Stimulated activated CD4-positive, alpha-beta T cell treated with anti-CD3 and anti-CD28 coated beads, Interleukin-12 subunit alpha, Interleukin-12 subunit beta, amount 100 ng/mL, for 48 hours (primary cell): ENCODE measurements around the gene NATD1.

Experiments
- DNase-seq, 3 donors: peaks; one replicate each; pipeline ENCODE4 v3.0.0-alpha.2; 2020; ENCODE audit warnings: low read depth in 2 of 3, low spot score in 1 of 3

NATD1 gene

GRCh38 chr17:21217346-21217745 is 35.9 kb downstream of the NATD1 start:
- DNase-seq: no peak

DNA sequence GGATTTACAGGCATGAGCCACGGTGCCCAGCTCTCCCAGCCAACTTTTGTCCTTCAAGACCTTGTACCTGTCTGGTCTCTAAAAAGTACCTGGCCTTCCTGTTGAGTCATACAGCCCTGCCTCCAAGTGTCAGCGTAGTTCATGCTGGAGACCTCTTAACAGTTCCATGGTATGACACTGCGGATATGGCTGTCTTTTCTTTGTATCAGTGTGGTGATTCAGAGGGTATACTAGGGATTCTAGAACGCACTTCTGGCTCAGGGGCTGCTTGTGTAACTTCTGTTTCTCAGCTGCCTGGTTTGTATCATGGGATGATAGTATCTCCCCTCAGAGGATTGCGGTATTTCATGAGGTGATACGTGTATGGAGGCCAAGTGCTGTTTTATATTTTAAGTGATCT is 37.3 kb downstream of the NATD1 start:
- no peak for DNase-seq

DNA sequence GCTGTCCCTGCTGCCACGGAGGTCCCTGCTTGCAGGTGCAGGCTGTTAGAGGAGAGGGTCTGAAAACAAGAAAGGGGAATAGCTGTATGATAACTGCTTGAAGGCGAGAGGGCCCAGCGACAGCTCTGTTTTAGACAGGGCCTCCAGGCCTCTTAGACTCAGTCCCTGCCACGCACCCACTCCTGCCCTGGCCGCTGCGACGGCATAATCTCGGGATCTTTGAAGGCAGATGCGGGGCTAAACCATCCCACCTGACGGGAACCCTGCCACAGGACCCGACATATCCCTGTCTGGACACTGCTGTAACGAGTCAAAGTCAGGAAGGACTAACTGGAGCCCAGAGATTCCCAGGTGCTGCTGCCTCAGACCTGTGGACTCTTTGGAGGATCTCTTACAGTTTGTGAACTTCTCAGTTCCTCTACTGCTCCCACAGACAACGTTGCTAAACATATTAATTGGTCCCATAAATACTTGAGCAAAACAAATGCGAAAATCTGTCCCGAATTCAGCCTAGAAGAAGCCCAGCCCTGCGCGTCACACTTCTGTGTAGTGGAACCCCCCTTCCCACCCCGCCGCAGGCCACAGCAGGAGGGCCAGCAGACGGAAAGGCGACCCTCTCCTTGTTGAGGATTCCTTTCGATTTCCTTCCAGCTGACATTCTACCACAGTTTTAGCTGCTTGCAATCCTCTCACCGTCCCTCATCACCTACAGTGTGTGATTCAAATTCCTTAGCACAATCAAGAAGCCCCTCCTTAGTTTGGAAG is 38.3 kb downstream of the NATD1 start:
- peak in 2 of 3 donors; percentile 8 to 11 for DNase-seq

DNA sequence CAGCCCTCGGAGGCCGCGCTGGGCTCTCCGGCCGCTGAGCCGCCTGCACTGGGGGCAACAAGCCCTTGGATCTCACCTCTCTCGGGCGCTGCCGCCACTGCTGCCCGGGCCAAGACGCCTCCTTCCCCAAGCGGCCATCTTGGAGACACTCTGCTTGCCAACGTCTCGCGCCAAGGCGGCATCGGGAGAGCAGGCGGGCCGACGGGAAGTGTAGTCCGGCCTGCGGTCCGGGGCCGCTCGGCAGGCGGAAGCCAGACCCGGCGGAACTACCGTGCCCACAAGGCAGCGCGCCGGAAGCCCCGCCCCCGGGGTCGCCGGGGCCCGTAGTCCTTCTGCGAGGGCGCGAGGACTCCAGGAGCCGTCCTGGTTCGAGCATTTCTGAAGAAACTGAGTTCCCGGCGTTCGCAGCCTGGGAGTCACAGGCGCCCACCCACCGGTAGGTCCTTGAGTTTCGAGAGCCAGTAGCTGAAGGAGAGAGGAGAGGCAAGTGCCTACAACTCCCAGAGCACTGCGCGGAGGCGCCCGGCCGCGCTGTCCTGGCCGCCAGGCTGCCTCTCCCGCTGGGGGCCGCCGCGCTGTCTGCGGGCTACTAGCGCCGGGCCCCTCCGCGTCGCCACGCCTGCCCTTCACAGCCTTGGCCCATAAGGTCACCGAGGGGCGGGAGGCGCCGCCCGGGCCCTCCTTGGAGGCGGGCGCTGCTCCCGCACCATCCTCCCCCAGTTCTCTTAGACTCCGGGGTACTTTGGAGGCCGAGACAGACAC is 39.0 kb downstream of the NATD1 start, which contains the start of gene TMEM11:
TMEM11 (minus strand) TSS at position 147 of the 762 bp plus-strand sequence; CDS start at position 138, 9 bp downstream.
- DNase-seq: peak; percentile 89 to 95 (median 90)

- peak in 1 of 3 donors; percentile 24 for DNase-seq
These were observed 39.6 kb downstream of the NATD1 start for GRCh38 chr17:21213638-21214014.

GRCh38 chr17:21212826-21213637 is 40.2 kb downstream of the NATD1 start:
- DNase-seq: no peak

GRCh38 chr17:21211825-21212479 is 41.3 kb downstream of the NATD1 start:
- DNase-seq: no peak

DNA sequence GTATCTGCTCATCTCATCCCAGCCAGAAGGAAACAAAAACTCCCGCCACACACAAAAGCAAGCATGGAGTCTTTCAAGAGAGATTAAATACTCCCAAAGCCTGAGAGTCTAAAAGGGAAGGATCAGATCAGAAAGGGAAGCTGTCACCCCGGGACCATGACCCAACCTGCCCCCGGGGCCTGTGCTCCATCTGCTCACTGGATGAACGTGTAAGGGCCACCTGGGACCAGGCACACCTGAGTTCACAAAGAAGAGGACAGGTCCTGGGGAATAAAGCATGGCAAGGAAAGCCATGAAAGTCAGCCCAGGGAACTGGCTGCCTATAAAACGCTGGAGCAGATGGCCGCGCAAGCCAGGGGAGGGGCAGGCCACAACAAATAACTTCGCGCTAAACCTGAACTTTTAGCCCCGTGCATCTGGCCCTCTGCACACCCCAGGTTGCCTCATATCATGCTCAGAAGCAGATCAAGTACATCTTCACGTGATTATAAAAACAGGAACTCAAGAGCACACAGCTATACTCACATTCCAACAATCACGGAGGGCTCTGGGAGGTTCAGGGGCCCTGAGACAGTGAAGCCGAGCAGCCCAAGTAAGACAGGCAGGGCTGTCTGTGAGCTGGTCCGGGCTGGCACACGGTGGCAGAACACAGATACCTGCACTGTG is 42.7 kb downstream of the NATD1 start:
- no peak for DNase-seq

DNA sequence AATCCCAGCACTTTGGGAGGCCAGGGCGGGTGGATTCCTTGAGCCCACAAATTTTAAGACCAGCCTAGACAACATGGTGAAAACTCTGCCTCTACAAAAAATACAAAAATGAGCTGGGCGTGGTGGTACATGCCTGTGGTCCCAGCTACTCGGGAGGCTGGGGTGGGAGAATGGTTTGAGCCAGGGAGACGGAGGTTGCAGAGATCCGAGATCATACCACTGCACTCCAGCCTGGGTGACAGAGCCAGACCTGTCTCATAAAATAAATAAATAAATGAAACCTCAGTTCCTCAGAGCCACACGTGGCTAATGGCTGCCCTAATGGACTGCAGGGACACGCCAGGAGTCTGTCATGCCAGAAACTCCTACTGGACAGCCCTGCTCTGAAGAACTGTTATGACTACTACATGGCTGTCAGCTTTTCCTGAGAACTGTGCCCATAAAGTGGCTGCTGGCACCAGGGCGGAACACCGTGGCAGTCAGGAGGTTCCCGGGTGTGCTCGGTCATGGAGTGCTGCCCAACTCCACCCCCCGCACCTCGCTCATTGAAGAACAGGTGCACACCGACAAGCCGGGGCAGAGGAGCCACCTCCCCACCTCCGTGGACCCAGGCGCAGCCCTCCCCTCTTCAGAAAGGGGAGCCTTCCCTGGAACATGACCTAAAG is 43.6 kb downstream of the NATD1 start:
- DNase-seq: no peak

DNA sequence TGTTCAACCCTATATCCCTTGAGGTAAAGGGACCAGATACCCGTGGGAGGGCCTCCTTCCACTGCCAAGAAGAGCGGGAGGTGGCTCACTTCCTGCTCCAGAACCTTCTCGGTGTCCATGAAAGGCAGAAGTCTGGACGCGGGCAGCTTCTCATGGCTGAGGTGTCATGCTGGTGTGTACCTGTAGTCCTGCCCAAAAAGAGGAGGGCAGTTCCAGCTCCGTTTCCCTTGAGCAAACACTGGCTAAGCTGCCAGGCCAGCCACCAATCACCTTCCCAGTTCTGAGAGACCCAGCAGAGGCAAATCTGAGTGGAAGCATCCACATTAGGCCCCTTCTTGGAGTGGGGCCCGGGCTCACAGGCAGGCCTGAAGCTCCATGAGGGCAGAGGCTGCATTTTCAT is 44.9 kb downstream of the NATD1 start:
- no peak for DNase-seq

- no peak for DNase-seq
These were observed 48.3 kb downstream of the NATD1 start for GRCh38 chr17:21204935-21205334.

DNA sequence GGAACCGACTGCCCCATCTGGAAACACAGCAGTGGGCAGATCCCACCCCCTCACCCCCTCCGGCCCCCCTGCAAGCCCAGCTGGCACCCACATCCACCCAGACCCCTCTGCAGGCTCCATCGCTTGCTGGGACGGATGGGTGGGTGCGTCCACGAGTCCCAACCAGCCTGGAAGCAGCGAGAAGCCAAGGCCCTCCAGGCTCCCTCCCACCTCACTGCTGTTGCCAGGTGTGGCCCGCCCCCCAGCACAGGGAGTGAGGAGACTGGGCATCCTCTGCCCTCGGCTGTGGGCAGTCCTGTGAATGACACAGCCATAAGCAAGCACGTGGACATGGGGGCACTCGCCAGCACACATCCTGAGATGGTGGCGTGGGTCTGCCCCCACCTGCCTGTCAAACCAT is 50.7 kb downstream of the NATD1 start:
- no peak for DNase-seq

DNA sequence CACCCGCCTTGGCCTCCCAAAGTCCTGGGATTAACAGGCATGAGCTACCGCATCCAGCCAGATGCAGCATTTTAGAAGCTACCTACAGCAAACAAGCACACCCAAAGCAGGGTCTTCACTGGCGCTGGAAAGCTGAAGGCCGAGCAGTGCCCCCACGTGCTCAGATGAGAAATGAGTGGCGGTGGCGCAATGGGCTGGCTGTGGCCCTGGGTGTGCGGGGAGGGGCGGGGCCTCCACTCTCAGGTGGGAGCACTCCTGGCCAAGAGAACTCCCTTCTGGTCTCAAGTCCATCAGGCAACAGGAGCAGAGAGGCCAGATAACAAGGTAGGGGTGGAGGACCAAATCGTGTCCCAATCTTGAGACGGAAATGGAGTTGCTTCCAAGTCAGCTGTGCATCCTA is 51.3 kb downstream of the NATD1 start:
- DNase-seq: no peak

DNA sequence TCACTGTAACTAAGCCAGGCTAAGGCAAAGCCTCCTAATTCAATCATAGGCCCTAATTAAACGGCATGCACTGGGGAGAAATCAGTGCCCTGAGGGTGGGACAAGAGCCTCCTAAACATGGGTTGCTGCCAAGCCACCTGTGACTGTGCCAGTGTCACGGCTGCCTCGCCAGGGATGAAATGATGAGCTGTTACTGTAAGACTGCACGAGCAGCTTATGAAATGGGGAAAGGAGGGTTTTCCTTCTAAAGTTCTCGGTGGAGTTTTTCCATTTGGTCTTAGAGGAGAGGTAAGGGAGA is 52.0 kb downstream of the NATD1 start:
- DNase-seq: no peak

DNA sequence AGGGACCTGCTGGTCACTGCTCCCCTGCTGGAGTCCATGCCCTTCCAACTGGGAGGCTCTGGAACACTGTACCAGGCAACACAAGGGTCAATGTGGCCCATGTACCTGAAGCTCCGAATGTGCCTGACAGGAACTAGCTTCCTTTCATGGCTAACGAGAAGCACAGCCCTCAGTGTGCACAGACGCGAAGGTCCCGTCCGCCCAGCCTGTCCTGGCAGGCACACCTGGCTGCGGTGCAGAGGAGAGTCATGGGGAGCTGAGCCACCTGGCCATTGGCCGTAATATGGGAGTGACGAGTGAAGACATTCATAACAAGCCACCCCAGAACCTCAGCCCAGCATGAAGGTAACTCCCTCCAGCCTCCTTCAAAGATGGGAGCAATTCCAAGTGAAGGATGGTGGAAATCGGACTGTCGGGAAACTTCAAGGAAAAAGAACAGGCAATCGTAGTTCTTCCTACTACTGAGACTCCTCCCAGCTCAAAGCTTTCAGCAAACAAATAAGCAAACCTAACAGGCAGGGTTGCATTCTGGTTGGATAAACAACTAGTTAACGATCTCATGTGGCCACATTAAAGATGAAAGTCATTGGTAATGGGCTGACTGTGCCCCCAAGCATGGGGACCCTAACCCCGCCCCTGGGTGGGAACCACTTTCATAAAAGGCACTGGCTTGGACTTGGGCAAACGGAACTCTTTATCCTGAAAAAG is 52.5 kb downstream of the NATD1 start:
- DNase-seq: no peak

DNA sequence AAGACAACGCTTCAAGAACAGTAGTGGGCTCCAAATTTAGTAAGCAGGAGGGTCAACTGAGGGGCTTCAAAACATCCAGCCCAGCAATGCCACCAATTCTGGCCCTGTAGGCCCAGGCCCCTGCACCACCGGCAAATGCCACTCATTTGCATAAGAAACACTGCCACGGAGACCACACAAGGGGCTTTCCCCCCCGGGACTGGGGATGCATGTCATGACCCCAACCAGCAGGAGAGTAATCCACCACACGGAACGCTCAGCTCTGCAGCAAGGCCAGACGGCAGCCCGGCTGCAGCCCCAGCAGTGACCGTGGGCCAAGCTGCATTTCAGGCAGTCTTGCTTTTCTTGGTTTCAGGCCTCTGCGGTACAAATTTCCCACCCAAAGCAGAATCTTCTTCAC is 53.4 kb downstream of the NATD1 start:
- DNase-seq: no peak

DNA sequence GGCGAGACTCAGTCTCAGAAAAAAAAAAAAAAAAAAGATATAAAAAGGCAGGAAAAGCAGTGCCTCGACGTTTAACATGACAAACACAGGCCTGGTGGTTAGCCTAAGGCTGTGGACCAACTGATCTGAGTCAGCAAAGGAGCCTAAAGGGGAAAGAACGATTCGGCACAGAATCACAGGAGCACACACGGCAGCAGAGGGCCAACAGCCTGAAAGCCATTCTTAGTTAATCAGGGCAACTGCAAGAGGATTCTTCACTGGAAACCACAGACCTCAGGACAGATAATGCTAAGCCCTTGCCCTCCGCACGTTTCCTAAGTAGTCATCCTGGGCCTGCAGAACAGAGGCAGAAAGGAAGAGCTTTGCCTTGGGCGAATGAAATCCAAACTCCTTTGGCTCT is 53.9 kb downstream of the NATD1 start:
- no peak for DNase-seq

GRCh38 chr17:21198411-21198810 is 54.8 kb downstream of the NATD1 start:
- DNase-seq: no peak

DNA sequence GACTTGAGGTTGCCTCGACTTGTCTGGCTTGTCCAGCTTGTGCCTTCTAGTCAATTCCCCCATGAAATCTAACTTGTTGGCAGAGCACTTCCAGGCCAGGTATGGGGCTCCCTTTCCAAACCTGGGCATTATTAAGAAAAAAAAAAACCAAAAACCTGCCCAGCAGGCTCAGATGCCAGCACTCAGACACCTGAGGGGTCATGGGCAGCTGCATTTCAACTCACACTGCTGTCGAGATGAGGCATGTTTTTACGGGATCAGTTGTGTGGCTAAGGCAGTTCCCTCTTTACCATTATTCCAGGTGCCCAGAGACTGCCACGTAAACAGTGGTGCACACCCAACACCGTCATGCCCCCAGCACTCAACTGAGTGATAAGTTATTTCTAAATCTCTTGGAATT is 57.1 kb downstream of the NATD1 start:
- no peak for DNase-seq

- no peak for DNase-seq
These were observed 58.5 kb downstream of the NATD1 start for GRCh38 chr17:21194703-21195102.
